Mesothelial cell of epicardium (in vitro differentiated cells): ENCODE data around the gene RAF1. TPM values are rescaled to one million over a fixed set of nuclear protein-coding genes. Genes with fewer than 3 reads are reported as not detected.
A peak's percentile ranks its signal among the peaks of the same experiment; 100 is the strongest.

Experiments used
- DNase-seq, 2 experiments: peaks; one replicate each; pipeline ENCODE4 v3.0.0; 2021; ENCODE audit warnings: low spot score in 2 of 2; ENCODE audit not compliant: unreplicated experiment in 2 of 2
- H3K27ac Mint-ChIP-seq: 2 replicates; pipeline ENCODE4 v1.8.0; 2021; ENCODE audit warnings: mixed read lengths
- H3K27me3 Mint-ChIP-seq: 2 replicates; pipeline ENCODE4 v1.8.0; 2021; ENCODE audit warnings: low read depth, mixed read lengths
- H3K36me3 Mint-ChIP-seq: 2 replicates; pipeline ENCODE4 v1.8.0; 2021; ENCODE audit warnings: mixed read lengths
- H3K4me1 Mint-ChIP-seq: 2 replicates; pipeline ENCODE4 v1.8.0; 2021; ENCODE audit warnings: mixed read lengths
- H3K4me3 Mint-ChIP-seq: 2 replicates; pipeline ENCODE4 v1.8.0; 2021; ENCODE audit warnings: mild to moderate bottlenecking, moderate library complexity, mixed read lengths
- H3K9me3 Mint-ChIP-seq: 2 replicates; pipeline ENCODE4 v1.8.0; 2021; ENCODE audit warnings: mixed read lengths
- CTCF ChIP-seq: fragments of 200-600 bp; sonication (generic); IDR thresholded peaks from one replicate; pipeline ENCODE4 v1.5.0; 2021; ENCODE audit warnings: antibody characterized with exemption; ENCODE audit not compliant: unreplicated experiment
- total RNA-seq: library from RNA; stranded (reverse); gene quantifications from 3 replicates; pipeline ENCODE4 v1.2.1, GENCODE V29; 2021

The RAF1 gene
- total RNA-seq, 1 donor from 2014 or later: 116 TPM

- H3K27ac Mint-ChIP-seq: no peak overlapping the region
- no peak overlapping the region for H3K4me3 Mint-ChIP-seq
Observed at GRCh38 chr3:12686096-12686495, 22.2 kb upstream of the RAF1 start.

GRCh38 chr3:12681943-12682390 is 18.1 kb upstream of the RAF1 start:
- H3K36me3 Mint-ChIP-seq: no peaks in the 10 kb centered on the region
- no peak overlapping the region for H3K4me3 Mint-ChIP-seq
- no peak for DNase-seq
- no peak overlapping the region for H3K27ac Mint-ChIP-seq
- no peak for TF ChIP-seq CTCF
- no peaks in the 10 kb centered on the region for H3K27me3 Mint-ChIP-seq
- no peaks in the 10 kb centered on the region for H3K9me3 Mint-ChIP-seq
- H3K4me1 Mint-ChIP-seq: no peaks in the 10 kb centered on the region

More at GRCh38 chr3:12686096-12686495, 22.2 kb upstream of the RAF1 start:
- H3K27me3 Mint-ChIP-seq: no peaks in the 10 kb centered on the region
- DNase-seq: no peak
- no peaks in the 10 kb centered on the region for H3K4me1 Mint-ChIP-seq
- no peaks in the 10 kb centered on the region for H3K36me3 Mint-ChIP-seq
- H3K9me3 Mint-ChIP-seq: no peaks in the 10 kb centered on the region
- no peak for TF ChIP-seq CTCF

- H3K27ac Mint-ChIP-seq: no peak overlapping the region
- H3K36me3 Mint-ChIP-seq: no peaks in the 10 kb centered on the region
- H3K27me3 Mint-ChIP-seq: no peaks in the 10 kb centered on the region
- no peak overlapping the region for H3K4me3 Mint-ChIP-seq
- no peaks in the 10 kb centered on the region for H3K4me1 Mint-ChIP-seq
- TF ChIP-seq CTCF: no peak
- DNase-seq: no peak
- H3K9me3 Mint-ChIP-seq: no peaks in the 10 kb centered on the region
Observed at GRCh38 chr3:12681089-12681942, 17.4 kb upstream of the RAF1 start.

- no peak for TF ChIP-seq CTCF
- Mint-ChIP-seq H3K27me3 (no peaks in the 10 kb centered on the region), H3K27ac (peak overlapping the region; percentile 52), H3K4me3 (no peak overlapping the region), H3K9me3 (peaks cover 9% of the 10 kb centered on the region), H3K36me3 (peaks cover 3% of the 10 kb centered on the region), H3K4me1 (no peaks in the 10 kb centered on the region)
- DNase-seq: no peak
Observed at GRCh38 chr3:12679468-12679867, 15.6 kb upstream of the RAF1 start.

GRCh38 chr3:12677616-12678015 is 13.7 kb upstream of the RAF1 start:
- no peak for DNase-seq
- Mint-ChIP-seq H3K4me3 (no peak overlapping the region), H3K27me3 (no peaks in the 10 kb centered on the region), H3K27ac (no peak overlapping the region), H3K36me3 (peaks cover 3% of the 10 kb centered on the region), H3K9me3 (peaks cover 13% of the 10 kb centered on the region), H3K4me1 (no peaks in the 10 kb centered on the region)
- no peak for TF ChIP-seq CTCF
